ENCODE measurements around the gene ARHGAP18.

ARHGAP18 gene

GRCh38 chr6:129662406-129662766 lies 47.6 kb downstream of the ARHGAP18 start:
- no peak for TF ChIP-seq CTCF (IDR thresholded peaks at IDR 0.05)
- Mint-ChIP-seq H3K4me1 (peaks cover 34% of the 10 kb centered on the region), H3K9me3 (no peaks in the 10 kb centered on the region), H3K36me3 (ENCODE audit: low read depth) (no peaks in the 10 kb centered on the region), H3K27ac (no peak overlapping the region), H3K27me3 (ENCODE audit: low read depth, poor library complexity) (peaks cover 16% of the 10 kb centered on the region), H3K4me3 (no peak overlapping the region)
- DNase-seq, result no peak

- Mint-ChIP-seq H3K36me3 (ENCODE audit: low read depth) (no peaks in the 10 kb centered on the region), H3K4me3 (no peak overlapping the region), H3K27me3 (ENCODE audit: low read depth, poor library complexity) (peaks cover 16% of the 10 kb centered on the region)
Observed at GRCh38 chr6:129661536-129662405, 48.2 kb downstream of the ARHGAP18 start.

GRCh38 chr6:129660346-129660676 lies 49.7 kb downstream of the ARHGAP18 start:
- Mint-ChIP-seq H3K36me3 (ENCODE audit: low read depth) (no peaks in the 10 kb centered on the region), H3K9me3 (no peaks in the 10 kb centered on the region), H3K4me1 (peaks cover 34% of the 10 kb centered on the region), H3K27ac (no peak overlapping the region), H3K4me3 (no peak overlapping the region), H3K27me3 (ENCODE audit: low read depth, poor library complexity) (peaks cover 12% of the 10 kb centered on the region)
- DNase-seq, result no peak
- no peak for TF ChIP-seq CTCF (IDR thresholded peaks at IDR 0.05)

More at GRCh38 chr6:129661536-129662405, 48.2 kb downstream of the ARHGAP18 start:
- DNase-seq, result no peak
- Mint-ChIP-seq H3K9me3 (no peaks in the 10 kb centered on the region), H3K4me1 (peaks cover 34% of the 10 kb centered on the region), H3K27ac (no peak overlapping the region)
- no peak for TF ChIP-seq CTCF (IDR thresholded peaks at IDR 0.05)

- Mint-ChIP-seq H3K4me3 (no peak overlapping the region), H3K4me1 (peaks cover 34% of the 10 kb centered on the region), H3K9me3 (no peaks in the 10 kb centered on the region)
Observed at GRCh38 chr6:129659590-129660345, 50.2 kb downstream of the ARHGAP18 start.

GRCh38 chr6:129659167-129659566 lies 50.8 kb downstream of the ARHGAP18 start:
- H3K36me3 Mint-ChIP-seq (ENCODE audit: low read depth), result no peaks in the 10 kb centered on the region
- H3K4me3 Mint-ChIP-seq, result no peak overlapping the region
- no peak for DNase-seq
- H3K4me1 Mint-ChIP-seq, result peaks cover 34% of the 10 kb centered on the region
- no peak overlapping the region for H3K27ac Mint-ChIP-seq
- H3K27me3 Mint-ChIP-seq (ENCODE audit: low read depth, poor library complexity), result peaks cover 8% of the 10 kb centered on the region
- no peaks in the 10 kb centered on the region for H3K9me3 Mint-ChIP-seq
- TF ChIP-seq CTCF (IDR thresholded peaks at IDR 0.05), result no peak

More at GRCh38 chr6:129659590-129660345, 50.2 kb downstream of the ARHGAP18 start:
- Mint-ChIP-seq H3K27ac (no peak overlapping the region), H3K27me3 (ENCODE audit: low read depth, poor library complexity) (peaks cover 12% of the 10 kb centered on the region), H3K36me3 (ENCODE audit: low read depth) (no peaks in the 10 kb centered on the region)
- no peak for TF ChIP-seq CTCF (IDR thresholded peaks at IDR 0.05)
- no peak for DNase-seq
